Testis (tissue), 3 donors: ENCODE measurements around the gene MESD. TPM values are rescaled to one million over a fixed set of nuclear protein-coding genes. Genes with fewer than 3 reads are reported as not detected.

Experiments
- DNase-seq: peaks from one replicate; pipeline ENCODE4 v3.0.0-alpha.2; 2019
- H3K27ac ChIP-seq, 2 donors: fragments of 200-600 bp; sonication (generic); one replicate each; pipeline ENCODE4 v1.5.1; 2019
- H3K27me3 ChIP-seq: fragments of 200-600 bp; sonication (generic); one replicate; pipeline ENCODE4 v1.5.1; 2019
- H3K36me3 ChIP-seq: fragments of 200-600 bp; sonication (generic); one replicate; pipeline ENCODE4 v1.5.1; 2017; ENCODE audit warnings: low read depth; ENCODE audit errors: missing control alignments
- H3K4me1 ChIP-seq: fragments of 200-600 bp; sonication (generic); one replicate; pipeline ENCODE4 v1.5.1; 2019
- H3K4me3 ChIP-seq, 2 donors: fragments of 200-600 bp; sonication (generic); one replicate each; pipeline ENCODE4 v1.5.1; 2017 to 2019
- H3K9me3 ChIP-seq: fragments of 200-600 bp; sonication (generic); one replicate; pipeline ENCODE4 v1.5.1; 2017
- POLR2A ChIP-seq: fragments of 450-650 bp; IDR thresholded peaks from one replicate; pipeline ENCODE4 v1.6.1; 2017; ENCODE audit warnings: antibody characterized with exemption, mild to moderate bottlenecking, moderate library complexity
- WGBS, 2 donors: methylation state at CpG; one replicate each; pipeline ENCODE4 v1.1.5; 2018; 5-methylcytosine and 5-hydroxymethylcytosine counted together
- intact Hi-C: fragments of 100-400 bp; cut with DNase I; formaldehyde crosslinking; loops from one replicate; pipeline ENCODE4 v1.15.1; 2023; ENCODE audit warnings: low total_unique reads
- polyA plus RNA-seq: library from polyadenylated mRNA; stranded (reverse); fragments of 350-450 nt; fragmentation: Illumina TruSeq; extraction: RNeasy Lipid Tissue Mini Kit (QIAGEN cat#74804); gene quantifications from one replicate; pipeline ENCODE4 v1.2.3, GENCODE V29; 2014; ENCODE audit warnings: low read depth, low replicate concordance; ENCODE audit not compliant: insufficient read depth
- total RNA-seq, 2 donors: library from RNA; depleted of rRNA; stranded (reverse); fragments of >200 nt; gene quantifications; one replicate each; pipeline ENCODE4 v1.2.3, GENCODE V29; 2016
- TF ChIP-seq, protein P1 (sequence below), 3 experiments: fragments of 450-650 bp in 2 of 3; fragments of 200-600 bp in 1 of 3; sonication (generic) in 1 of 3; IDR thresholded peaks; one replicate each; pipeline ENCODE4 v1.5.1; 2016 to 2019; ENCODE audit warnings: antibody characterized with exemption in 3 of 3, mild to moderate bottlenecking in 2 of 3, moderate library complexity in 1 of 3

The MESD gene
- total and polyA plus RNA-seq, 3 donors from 2014 or later: 26.0 to 39.8 (median 38.5) TPM

DNA sequence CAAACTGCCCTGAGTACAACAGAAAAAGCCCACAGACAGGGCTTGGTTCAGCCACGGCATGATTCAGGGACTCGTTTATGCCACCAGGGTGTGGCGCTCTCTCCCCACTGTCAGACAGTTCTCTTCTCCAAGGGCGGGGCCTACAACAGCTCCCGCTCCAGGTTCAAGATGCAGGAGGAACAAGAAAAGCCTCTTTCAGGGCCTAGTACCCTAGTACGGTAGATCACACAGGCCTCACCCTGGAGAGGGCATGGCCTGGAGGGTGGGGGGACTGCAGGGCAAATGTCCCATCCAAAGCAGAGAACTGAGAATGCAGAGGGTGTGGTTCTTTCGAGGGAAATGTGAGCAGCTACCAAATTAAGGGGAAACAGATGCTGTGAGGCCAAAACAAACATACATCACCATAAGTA is 12.0 kb downstream of the MESD start:
- no peaks in the 10 kb centered on the region for H3K36me3 ChIP-seq

DNA sequence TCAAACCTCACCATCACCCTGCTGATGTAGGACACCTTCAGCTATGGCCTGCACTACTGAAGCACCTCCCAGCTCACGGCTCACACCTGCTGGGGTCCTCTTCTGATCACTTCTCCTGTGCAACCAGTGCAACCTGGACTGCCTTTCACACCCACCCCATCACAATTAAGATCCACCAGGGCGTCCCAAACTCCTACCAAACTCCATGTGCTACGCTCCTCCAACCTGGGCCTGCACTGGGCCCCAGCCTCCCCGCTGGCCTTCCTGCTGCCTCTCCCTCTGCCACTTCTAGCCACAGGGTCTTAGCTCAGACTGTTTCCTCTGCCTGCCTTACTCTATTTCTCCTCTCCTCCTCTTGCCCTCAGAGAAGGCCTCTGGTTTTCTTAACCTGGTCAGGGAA is 12.8 kb downstream of the MESD start:
- no peak for DNase-seq
- no peaks in the 10 kb centered on the region for H3K36me3 ChIP-seq
- H3K4me1 ChIP-seq: peaks cover 4% of the 10 kb centered on the region
- no peaks in the 10 kb centered on the region for H3K27me3 ChIP-seq
- no peak overlapping the region for H3K27ac ChIP-seq
- intact Hi-C loops: no loop called here
- TF ChIP-seq, protein P1, sequence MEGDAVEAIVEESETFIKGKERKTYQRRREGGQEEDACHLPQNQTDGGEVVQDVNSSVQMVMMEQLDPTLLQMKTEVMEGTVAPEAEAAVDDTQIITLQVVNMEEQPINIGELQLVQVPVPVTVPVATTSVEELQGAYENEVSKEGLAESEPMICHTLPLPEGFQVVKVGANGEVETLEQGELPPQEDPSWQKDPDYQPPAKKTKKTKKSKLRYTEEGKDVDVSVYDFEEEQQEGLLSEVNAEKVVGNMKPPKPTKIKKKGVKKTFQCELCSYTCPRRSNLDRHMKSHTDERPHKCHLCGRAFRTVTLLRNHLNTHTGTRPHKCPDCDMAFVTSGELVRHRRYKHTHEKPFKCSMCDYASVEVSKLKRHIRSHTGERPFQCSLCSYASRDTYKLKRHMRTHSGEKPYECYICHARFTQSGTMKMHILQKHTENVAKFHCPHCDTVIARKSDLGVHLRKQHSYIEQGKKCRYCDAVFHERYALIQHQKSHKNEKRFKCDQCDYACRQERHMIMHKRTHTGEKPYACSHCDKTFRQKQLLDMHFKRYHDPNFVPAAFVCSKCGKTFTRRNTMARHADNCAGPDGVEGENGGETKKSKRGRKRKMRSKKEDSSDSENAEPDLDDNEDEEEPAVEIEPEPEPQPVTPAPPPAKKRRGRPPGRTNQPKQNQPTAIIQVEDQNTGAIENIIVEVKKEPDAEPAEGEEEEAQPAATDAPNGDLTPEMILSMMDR (IDR thresholded peaks at IDR 0.05): no peak
- TF ChIP-seq POLR2A: no peak
- WGBS, 2 donors: 70 to 98% methylated on average over 4 of the region's 4 CpGs
- no peak overlapping the region for H3K4me3 ChIP-seq
- no peaks in the 10 kb centered on the region for H3K9me3 ChIP-seq

More for the DNA sequence above, 12.0 kb downstream of the MESD start:
- Histone ChIP-seq H3K27me3 (no peaks in the 10 kb centered on the region), H3K4me3 (no peak overlapping the region), H3K9me3 (no peaks in the 10 kb centered on the region), H3K27ac (no peak overlapping the region), H3K4me1 (peaks cover 4% of the 10 kb centered on the region)
- DNase-seq: peak; percentile 72
- WGBS, 2 donors: 44 to 53% methylated on average over 7 of the region's 7 CpGs
- intact Hi-C loops: no loop called here
- TF ChIP-seq POLR2A: no peak
- TF ChIP-seq, protein P1 (IDR thresholded peaks at IDR 0.05): peak in 2 of 3 experiments; percentile 38 to 43

GRCh38 chr15:80974914-80975313 is 14.7 kb downstream of the MESD start:
- H3K27me3 ChIP-seq: no peaks in the 10 kb centered on the region
- intact Hi-C loops: no loop called here
- H3K9me3 ChIP-seq: no peaks in the 10 kb centered on the region
- no peak overlapping the region for H3K27ac ChIP-seq
- no peak overlapping the region for H3K4me3 ChIP-seq
- TF ChIP-seq, protein P1 (IDR thresholded peaks at IDR 0.05): no peak
- H3K4me1 ChIP-seq: peaks cover 4% of the 10 kb centered on the region
- no peak for DNase-seq
- H3K36me3 ChIP-seq: no peaks in the 10 kb centered on the region
- WGBS, 2 donors: 91 to 93% methylated on average over 4 of the region's 4 CpGs

- H3K27me3 ChIP-seq: no peaks in the 10 kb centered on the region
- no peaks in the 10 kb centered on the region for H3K9me3 ChIP-seq
- H3K4me1 ChIP-seq: peaks cover 4% of the 10 kb centered on the region
- H3K36me3 ChIP-seq: no peaks in the 10 kb centered on the region
- no peak overlapping the region for H3K4me3 ChIP-seq
- no peak for DNase-seq
- no peak for TF ChIP-seq POLR2A
- TF ChIP-seq, protein P1 (IDR thresholded peaks at IDR 0.05): no peak
- 84 to 89% methylated on average over 3 of the region's 3 CpGs for whole genome bisulfite sequencing, 2 donors
- intact Hi-C loops: no loop called here
- H3K27ac ChIP-seq: no peak overlapping the region
These were observed 17.3 kb downstream of the MESD start for GRCh38 chr15:80972276-80972675.

GRCh38 chr15:80971143-80971542 is 18.5 kb downstream of the MESD start:
- TF ChIP-seq POLR2A: no peak
- TF ChIP-seq, protein P1 (IDR thresholded peaks at IDR 0.05): no peak
- no peak overlapping the region for H3K4me3 ChIP-seq
- H3K27ac ChIP-seq: no peak overlapping the region
- H3K27me3 ChIP-seq: no peaks in the 10 kb centered on the region
- intact Hi-C loops: no loop called here
- DNase-seq: no peak
- WGBS, 2 donors: 66 to 80% methylated on average over 2 of the region's 2 CpGs
- H3K4me1 ChIP-seq: peaks cover 4% of the 10 kb centered on the region
- H3K9me3 ChIP-seq: no peaks in the 10 kb centered on the region
- H3K36me3 ChIP-seq: no peaks in the 10 kb centered on the region
